SK-N-SH treated with all-trans-retinoic acid at 6 μM for 48 hours (cell line): Measurements from ENCODE around the gene KAT7.

Experiments
- CSDC2 ChIP-seq: fragments of 250-450 bp; sonication (Bioruptor Pico); IDR thresholded peaks from 2 replicates; pipeline ENCODE4 v1.5.0; 2020; ENCODE audit warnings: mild to moderate bottlenecking, moderate library complexity
- ISL1 ChIP-seq: fragments of 250-450 bp; sonication (Bioruptor Pico); IDR thresholded peaks from 2 replicates; pipeline ENCODE4 v2.1.2; 2022; ENCODE audit warnings: mild to moderate bottlenecking, moderate library complexity
- OSR1 ChIP-seq: fragments of 250-450 bp; sonication (Bioruptor Pico); IDR thresholded peaks from 2 replicates; pipeline ENCODE4 v1.8.0; 2022; ENCODE audit warnings: moderate library complexity, mild to moderate bottlenecking, inconsistent platforms
- RARB ChIP-seq: fragments of 250-450 bp; sonication (Bioruptor Pico); IDR thresholded peaks from 2 replicates; pipeline ENCODE4 v1.8.0; 2021; ENCODE audit warnings: mild to moderate bottlenecking, moderate library complexity
- TCF4 ChIP-seq: fragments of 250-450 bp; sonication (Bioruptor Pico); IDR thresholded peaks from 2 replicates; pipeline ENCODE4 v1.8.0; 2021; ENCODE audit warnings: mild to moderate bottlenecking, moderate library complexity, borderline replicate concordance
- ZFP3 ChIP-seq: fragments of 250-450 bp; sonication (Bioruptor Pico); IDR thresholded peaks from 2 replicates; pipeline ENCODE4 v1.5.0; 2020; ENCODE audit warnings: mild to moderate bottlenecking, moderate library complexity
- TF ChIP-seq, protein P1 (sequence below): fragments of 250-450 bp; sonication (Bioruptor Pico); IDR thresholded peaks from 2 replicates; pipeline ENCODE4 v1.8.0; 2020; ENCODE audit warnings: mild to moderate bottlenecking, moderate library complexity, borderline replicate concordance

GRCh38 chr17:49846938-49847712 lies 58.6 kb downstream of the KAT7 start:
- TF ChIP-seq, protein P1, sequence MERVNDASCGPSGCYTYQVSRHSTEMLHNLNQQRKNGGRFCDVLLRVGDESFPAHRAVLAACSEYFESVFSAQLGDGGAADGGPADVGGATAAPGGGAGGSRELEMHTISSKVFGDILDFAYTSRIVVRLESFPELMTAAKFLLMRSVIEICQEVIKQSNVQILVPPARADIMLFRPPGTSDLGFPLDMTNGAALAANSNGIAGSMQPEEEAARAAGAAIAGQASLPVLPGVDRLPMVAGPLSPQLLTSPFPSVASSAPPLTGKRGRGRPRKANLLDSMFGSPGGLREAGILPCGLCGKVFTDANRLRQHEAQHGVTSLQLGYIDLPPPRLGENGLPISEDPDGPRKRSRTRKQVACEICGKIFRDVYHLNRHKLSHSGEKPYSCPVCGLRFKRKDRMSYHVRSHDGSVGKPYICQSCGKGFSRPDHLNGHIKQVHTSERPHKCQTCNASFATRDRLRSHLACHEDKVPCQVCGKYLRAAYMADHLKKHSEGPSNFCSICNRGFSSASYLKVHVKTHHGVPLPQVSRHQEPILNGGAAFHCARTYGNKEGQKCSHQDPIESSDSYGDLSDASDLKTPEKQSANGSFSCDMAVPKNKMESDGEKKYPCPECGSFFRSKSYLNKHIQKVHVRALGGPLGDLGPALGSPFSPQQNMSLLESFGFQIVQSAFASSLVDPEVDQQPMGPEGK (CRISPR knock-in tag) = no peak
- TF ChIP-seq ISL1 (CRISPR knock-in tag) (no peak), CSDC2 (no peak), TCF4 (CRISPR knock-in tag) (no peak), RARB (CRISPR knock-in tag) (no peak), OSR1 (no peak), ZFP3 (no peak)
